Fibroblast of the aortic adventitia (primary cell): Measurements from ENCODE around the gene VAMP3. TPM values are rescaled to one million over a fixed set of nuclear protein-coding genes. Genes with fewer than 3 reads are reported as not detected.

ENCODE experiments used
- DNase-seq: peaks from one replicate; pipeline ENCODE4 v3.0.0-alpha.2; 2010; ENCODE audit warnings: low read depth
- H3K4me3 ChIP-seq: 2 replicates; pipeline ENCODE4 v1.5.1; 2011; ENCODE audit warnings: low read depth, mild to moderate bottlenecking, control low read depth, low read length, moderate library complexity
- CTCF ChIP-seq: IDR thresholded peaks from 2 replicates; pipeline ENCODE4 v1.5.1; 2011; ENCODE audit warnings: mild to moderate bottlenecking, low read length, control low read depth, inconsistent platforms; ENCODE audit not compliant: insufficient read depth
- total RNA-seq: library from RNA; depleted of rRNA; stranded (reverse); fragments of >200 nt; gene quantifications from 2 replicates; pipeline ENCODE4 v1.2.3, GENCODE V29; 2012; ENCODE audit warnings: low replicate concordance

VAMP3 gene
- total RNA-seq, 1 donor, result 135 TPM

- DNase-seq, result no peak
- H3K4me3 ChIP-seq, result no peak overlapping the region
- TF ChIP-seq CTCF, result no peak
Observed at GRCh38 chr1:7778133-7778628, 7.1 kb downstream of the VAMP3 start.

- DNase-seq, result no peak
Observed at GRCh38 chr1:7780976-7781375, 9.9 kb downstream of the VAMP3 start.

GRCh38 chr1:7781501-7781900 is 10.4 kb downstream of the VAMP3 start:
- TF ChIP-seq CTCF, result no peak
- H3K4me3 ChIP-seq, result no peak overlapping the region
- no peak for DNase-seq

More at GRCh38 chr1:7780976-7781375, 9.9 kb downstream of the VAMP3 start:
- no peak for TF ChIP-seq CTCF
- no peak overlapping the region for H3K4me3 ChIP-seq

- H3K4me3 ChIP-seq, result no peak overlapping the region
- no peak for TF ChIP-seq CTCF
- no peak for DNase-seq
Observed at GRCh38 chr1:7781923-7782495, 10.9 kb downstream of the VAMP3 start.

- DNase-seq, result peak; percentile 57
- no peak for TF ChIP-seq CTCF
- peak overlapping the region; percentile 63 for H3K4me3 ChIP-seq
Observed at GRCh38 chr1:7783178-7783711, 12.1 kb downstream of the VAMP3 start.

GRCh38 chr1:7783826-7784491 is 12.9 kb downstream of the VAMP3 start, which contains the start of gene PER3:
Gene PER3, plus strand, starts transcription at chr1:7784291. Its CDS starts 587 bp downstream, at chr1:7784878.
- peak within 1 kb of the TSS; percentile 69 for H3K4me3 ChIP-seq
- peak; percentile 96 for DNase-seq
- TF ChIP-seq CTCF, result no peak
